CD4-positive, alpha-beta T cell treated with Interferon gamma for 1 hour (primary cell): ENCODE results near the gene SORBS2.
"Not testable (repeated sequence)": the region's sequence is repeated elsewhere in the genome, so short reads cannot be mapped to it uniquely, and the experiment has no call there.

ENCODE experiments used
- DNase-seq: peaks from one replicate; pipeline ENCODE4 v3.0.0-alpha.2; 2020

The SORBS2 gene

GRCh38 chr4:185580699-185581098 lies 231.3 kb downstream of the SORBS2 start:
- DNase-seq, result no peak

GRCh38 chr4:185578284-185578683 lies 233.7 kb downstream of the SORBS2 start:
- DNase-seq, result no peak

- DNase-seq, result no peak
Observed at GRCh38 chr4:185576962-185577950, 234.7 kb downstream of the SORBS2 start.

- no peak for DNase-seq
Observed at GRCh38 chr4:185576314-185576961, 235.6 kb downstream of the SORBS2 start.

GRCh38 chr4:185573651-185574199 lies 238.3 kb downstream of the SORBS2 start:
- no peak for DNase-seq

GRCh38 chr4:185570727-185571126 lies 241.3 kb downstream of the SORBS2 start:
- DNase-seq, result no peak

- DNase-seq, result no peak
Observed at GRCh38 chr4:185567381-185568376, 244.3 kb downstream of the SORBS2 start.

- no peak for DNase-seq
Observed at GRCh38 chr4:185566972-185567371, 245.0 kb downstream of the SORBS2 start.

GRCh38 chr4:185566425-185566824 lies 245.6 kb downstream of the SORBS2 start:
- no peak for DNase-seq

GRCh38 chr4:185565696-185566095 lies 246.3 kb downstream of the SORBS2 start:
- DNase-seq, result no peak

GRCh38 chr4:185564349-185564748 lies 247.6 kb downstream of the SORBS2 start:
- no peak for DNase-seq

- no peak for DNase-seq
Observed at GRCh38 chr4:185562531-185562930, 249.5 kb downstream of the SORBS2 start.

GRCh38 chr4:185560316-185560715 lies 251.7 kb downstream of the SORBS2 start:
- no peak for DNase-seq

GRCh38 chr4:185559915-185560281 lies 252.1 kb downstream of the SORBS2 start:
- no peak for DNase-seq

GRCh38 chr4:185559251-185559914 lies 252.6 kb downstream of the SORBS2 start:
- not testable (repeated sequence) for DNase-seq

- no peak for DNase-seq
Observed at GRCh38 chr4:185554365-185555126, 257.4 kb downstream of the SORBS2 start.

- DNase-seq, result no peak
Observed at GRCh38 chr4:185552254-185552653, 259.7 kb downstream of the SORBS2 start.

GRCh38 chr4:185550933-185551332 lies 261.1 kb downstream of the SORBS2 start:
- no peak for DNase-seq

GRCh38 chr4:185549095-185549639 lies 262.8 kb downstream of the SORBS2 start:
- DNase-seq, result no peak

GRCh38 chr4:185548587-185548986 lies 263.4 kb downstream of the SORBS2 start:
- no peak for DNase-seq

- no peak for DNase-seq
Observed at GRCh38 chr4:185546335-185546734, 265.7 kb downstream of the SORBS2 start.
